ENCODE measurements around the gene EXOC3L2.

EXOC3L2 gene

DNA sequence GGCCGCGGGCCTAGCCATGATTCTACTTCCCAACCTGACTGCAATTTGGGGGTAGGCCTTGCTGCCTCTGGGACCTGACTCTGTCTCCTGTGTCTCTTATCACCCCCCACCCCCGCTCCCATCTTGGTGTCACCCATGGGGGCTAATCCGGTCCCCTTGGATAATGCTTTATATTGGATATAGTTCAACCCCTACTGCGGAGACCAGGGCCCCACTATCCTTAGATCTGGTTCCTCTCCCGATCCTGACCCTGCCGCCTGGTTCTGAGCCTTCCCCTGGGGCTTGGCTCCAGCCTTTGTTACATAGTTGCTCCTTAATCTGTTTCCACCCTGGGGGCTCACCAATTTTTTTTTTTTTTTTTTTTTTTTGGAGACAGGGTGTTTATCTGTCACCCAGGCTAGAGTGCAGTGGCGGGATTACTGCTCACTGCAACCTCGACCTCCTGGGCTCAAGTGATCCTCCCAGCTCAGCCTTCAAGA is 65.3 kb downstream of the EXOC3L2 start:
- DNase-seq (ENCODE audit: low read depth in 2 of 2) = no peak

DNA sequence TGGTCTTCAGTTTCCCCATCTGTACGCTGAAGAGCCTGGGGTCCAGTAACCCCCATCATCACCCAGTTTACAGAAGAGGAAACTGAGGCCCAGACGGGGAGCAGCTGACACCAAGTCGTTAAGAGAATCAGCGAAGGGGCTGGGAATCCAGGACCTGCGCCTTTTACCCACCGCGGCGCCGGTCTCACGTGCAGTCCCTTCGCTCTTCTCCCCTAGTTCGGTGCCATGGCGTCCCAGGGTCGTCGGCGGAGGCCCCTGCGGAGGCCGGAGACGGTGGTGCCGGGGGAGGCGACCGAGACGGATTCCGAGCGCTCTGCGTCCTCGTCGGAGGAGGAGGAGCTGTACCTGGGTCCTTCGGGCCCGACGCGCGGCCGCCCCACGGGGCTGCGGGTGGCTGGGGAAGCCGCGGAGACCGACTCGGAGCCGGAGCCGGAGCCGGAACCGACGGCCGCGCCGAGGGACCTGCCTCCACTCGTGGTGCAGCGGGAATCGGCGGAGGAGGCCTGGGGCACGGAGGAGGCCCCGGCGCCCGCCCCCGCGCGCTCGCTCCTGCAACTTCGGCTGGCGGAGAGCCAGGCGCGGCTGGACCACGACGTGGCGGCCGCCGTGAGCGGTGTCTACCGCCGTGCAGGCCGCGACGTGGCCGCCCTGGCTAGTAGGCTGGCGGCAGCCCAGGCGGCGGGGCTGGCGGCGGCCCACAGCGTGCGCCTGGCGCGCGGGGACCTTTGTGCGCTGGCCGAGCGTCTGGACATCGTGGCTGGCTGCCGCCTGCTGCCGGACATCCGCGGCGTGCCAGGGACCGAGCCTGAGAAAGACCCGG is 65.9 kb downstream of the EXOC3L2 start:
- DNase-seq (ENCODE audit: low read depth in 2 of 2) = no peak

DNA sequence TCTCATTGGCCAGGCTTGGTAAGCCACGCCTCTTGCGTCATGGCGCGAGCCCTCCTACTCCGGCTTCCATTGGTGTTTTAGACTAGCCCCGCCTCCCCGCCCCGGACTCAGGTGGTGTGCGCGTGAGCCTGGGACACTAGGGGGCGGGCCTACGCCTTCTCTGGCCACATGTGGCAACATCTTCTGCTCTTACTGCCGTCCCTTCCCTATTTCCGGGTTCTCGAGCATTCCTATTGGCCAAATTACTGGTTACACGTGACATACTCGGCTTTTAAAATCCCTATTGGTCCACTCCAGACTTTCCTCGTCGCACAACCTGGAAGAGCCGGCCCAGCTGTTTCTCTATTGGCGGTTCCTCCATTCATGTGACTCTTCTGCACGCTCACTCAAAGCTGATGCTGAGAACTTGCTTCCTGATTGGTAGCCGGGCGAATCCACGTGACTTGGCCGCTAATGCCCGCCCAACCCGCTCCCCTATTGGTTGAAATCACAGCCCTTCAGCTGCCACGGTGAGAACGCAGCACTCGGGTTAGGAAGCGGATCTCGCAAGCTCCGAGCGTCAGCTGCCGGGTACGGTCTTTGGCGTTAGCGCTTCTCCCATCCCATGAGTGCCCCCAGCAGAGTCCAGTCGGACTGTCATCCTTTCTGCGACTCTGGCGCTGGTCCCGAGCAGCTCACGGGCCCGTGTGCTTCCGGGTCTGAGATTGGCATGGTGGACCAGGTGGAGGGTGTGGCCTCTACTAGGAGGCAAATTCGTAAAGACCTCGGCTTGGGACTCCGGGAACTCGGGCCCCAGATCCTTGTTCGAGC is 66.7 kb downstream of the EXOC3L2 start, which contains the start of gene BLOC1S3:
BLOC1S3 (plus strand) TSS at position 523 of the 810 bp plus-strand sequence. CDS start 513 bp downstream, outside the sequence.
- peak; percentile 99 for DNase-seq (ENCODE audit: low read depth in 2 of 2)

DNA sequence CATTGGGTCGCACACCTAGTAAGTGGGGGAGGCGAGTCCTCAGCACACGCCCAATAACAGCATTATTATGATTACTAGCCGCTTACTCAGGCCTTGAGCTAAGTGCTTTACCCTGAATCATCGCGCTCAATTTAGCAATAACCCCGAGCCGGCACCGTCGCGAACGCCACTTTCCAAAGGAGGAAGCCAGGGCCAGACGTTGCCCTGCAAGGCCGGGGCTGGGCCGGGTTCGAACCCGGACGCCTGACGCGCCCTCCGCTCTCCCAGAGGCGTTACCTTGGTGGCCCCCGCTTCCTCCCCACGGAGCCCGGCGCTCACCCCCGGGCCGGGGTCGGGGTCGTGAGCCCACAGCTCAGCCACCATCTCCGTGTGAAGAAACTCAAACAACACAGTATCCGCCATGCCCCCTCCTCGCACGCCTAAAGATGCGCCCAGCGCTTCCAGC is 67.4 kb downstream of the EXOC3L2 start, which contains the start of gene TRAPPC6A:
TRAPPC6A (minus strand) TSS at position 421 of the 445 bp plus-strand sequence; CDS start at position 402, 19 bp downstream.
- no peak for DNase-seq (ENCODE audit: low read depth in 2 of 2)

DNA sequence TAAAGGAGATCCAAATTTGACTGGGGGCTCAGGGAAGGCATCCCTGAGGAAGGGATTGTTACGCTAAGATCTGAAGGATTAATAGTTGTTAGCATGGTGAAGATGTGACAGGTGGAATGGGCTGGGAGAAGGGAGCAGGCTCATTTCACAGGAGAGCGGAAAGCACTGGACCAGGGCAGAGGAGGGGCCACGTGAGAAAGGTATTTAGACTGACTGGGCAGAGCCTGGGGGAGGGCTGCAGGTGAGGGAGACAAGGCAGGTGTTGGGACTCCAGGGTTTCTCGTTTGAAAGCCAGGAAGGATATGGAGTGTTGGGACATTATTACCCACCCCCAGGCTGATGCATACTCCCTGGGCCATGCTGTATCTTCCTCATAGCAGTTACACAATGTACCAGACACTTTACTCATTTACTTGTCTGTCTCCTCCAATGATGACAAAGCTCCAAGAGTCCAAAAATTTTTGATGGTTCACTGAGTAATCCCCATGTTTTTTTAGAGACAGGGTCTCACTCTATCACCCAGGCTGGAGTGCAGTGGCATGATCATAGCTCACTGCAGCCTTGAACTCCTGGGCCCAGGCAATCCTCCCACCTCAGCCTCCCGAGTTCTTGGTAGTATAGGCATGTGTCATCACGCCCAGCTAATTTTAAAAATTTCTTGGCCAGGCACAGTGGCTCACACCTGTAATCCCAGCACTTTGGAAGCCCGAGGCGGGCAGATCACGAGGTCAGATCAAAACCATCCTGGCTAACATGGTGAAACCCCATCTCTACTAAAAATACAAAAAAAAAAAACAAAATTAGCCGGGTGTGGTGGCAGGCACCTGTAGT is 69.5 kb downstream of the EXOC3L2 start:
- DNase-seq (ENCODE audit: low read depth in 2 of 2) = no peak

DNA sequence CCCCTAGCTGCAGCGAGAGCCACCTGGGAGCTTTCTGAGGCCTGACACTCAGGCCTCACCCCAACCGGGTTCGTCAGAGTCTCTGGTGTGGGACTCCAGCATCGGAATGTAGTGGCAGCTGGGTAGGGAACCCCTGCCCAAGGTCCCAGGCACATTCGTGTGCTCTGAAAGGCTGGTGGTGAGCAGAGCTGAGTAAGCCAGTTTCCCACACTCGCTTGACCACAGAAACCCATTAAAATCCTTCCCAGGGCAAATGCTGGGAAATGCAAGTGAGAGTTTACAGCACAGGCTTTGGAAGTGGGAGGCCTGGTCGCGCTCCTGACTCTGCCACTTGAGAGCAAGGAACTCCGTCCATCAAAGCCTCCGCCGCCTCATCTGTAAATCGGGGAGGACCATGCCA is 71.4 kb downstream of the EXOC3L2 start:
- no peak for DNase-seq (ENCODE audit: low read depth in 2 of 2)

DNA sequence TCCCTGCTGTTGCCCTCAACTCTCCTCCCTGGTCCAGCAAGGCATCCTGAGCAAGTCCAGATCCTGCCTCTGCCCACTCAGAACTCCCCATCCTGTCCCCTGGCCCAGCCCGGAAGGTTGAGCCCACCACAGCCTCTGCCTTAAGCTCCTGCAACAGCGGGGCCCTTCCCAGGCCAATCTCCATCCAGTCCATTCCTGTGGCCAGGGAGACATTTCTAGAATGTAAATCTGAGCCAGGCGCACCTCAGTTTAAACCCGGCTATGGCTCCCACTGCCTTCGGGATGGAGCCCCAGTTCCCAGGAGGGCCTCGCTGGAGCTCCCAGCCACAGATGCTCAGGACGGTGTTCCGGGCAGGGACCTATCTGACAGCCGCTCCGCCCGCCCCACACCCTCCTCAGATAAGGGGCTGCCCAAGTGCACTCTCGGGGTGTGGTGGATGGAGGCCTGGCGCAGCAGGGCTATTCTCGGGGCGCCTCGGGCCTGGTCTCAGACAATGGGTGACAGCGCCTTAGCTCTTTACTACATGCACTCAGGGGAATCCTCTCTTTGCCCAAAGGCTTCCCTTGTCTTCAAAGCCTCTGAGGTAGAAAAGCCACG is 72.5 kb downstream of the EXOC3L2 start:
- no peak for DNase-seq (ENCODE audit: low read depth in 2 of 2)

DNA sequence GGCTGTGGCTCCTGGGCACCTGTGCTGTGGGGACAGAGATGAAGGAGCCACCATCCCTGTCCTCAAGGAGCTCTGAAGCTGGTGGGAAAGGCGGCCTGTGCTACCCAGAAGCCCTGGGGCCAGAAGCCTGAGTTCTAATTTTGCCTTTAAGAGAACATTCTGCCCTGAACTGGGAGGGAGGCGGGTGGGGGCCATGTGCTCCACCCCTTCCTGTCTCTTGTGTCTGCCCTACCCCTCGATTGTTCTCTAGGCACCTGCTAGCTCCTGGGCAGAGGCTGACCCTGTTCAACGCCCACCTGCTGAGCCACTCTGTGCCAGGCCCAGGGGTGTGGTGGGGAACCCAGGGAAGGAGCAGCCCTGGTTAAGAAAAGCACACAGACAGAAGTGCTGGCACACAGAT is 73.0 kb downstream of the EXOC3L2 start:
- no peak for DNase-seq (ENCODE audit: low read depth in 2 of 2)

DNA sequence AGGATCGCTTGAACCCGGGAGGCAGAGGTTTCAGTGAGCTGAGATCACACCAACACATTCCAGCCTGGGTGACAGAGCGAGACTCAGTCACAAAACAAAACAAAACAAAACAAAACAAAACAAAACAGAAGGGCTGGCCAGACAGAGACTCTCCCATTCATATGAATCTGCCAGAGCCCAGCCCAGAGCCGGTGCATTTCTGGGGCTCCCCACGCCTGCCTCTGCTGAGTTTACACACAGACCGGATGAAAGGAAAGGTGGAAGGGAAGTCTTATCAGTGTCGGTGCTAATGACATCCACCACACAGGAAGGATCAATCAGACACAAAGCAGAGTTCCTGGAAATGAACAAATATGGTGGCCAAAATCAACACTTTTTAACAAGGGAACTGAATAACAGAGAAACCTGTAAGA is 74.0 kb downstream of the EXOC3L2 start:
- DNase-seq (ENCODE audit: low read depth in 2 of 2) = no peak

DNA sequence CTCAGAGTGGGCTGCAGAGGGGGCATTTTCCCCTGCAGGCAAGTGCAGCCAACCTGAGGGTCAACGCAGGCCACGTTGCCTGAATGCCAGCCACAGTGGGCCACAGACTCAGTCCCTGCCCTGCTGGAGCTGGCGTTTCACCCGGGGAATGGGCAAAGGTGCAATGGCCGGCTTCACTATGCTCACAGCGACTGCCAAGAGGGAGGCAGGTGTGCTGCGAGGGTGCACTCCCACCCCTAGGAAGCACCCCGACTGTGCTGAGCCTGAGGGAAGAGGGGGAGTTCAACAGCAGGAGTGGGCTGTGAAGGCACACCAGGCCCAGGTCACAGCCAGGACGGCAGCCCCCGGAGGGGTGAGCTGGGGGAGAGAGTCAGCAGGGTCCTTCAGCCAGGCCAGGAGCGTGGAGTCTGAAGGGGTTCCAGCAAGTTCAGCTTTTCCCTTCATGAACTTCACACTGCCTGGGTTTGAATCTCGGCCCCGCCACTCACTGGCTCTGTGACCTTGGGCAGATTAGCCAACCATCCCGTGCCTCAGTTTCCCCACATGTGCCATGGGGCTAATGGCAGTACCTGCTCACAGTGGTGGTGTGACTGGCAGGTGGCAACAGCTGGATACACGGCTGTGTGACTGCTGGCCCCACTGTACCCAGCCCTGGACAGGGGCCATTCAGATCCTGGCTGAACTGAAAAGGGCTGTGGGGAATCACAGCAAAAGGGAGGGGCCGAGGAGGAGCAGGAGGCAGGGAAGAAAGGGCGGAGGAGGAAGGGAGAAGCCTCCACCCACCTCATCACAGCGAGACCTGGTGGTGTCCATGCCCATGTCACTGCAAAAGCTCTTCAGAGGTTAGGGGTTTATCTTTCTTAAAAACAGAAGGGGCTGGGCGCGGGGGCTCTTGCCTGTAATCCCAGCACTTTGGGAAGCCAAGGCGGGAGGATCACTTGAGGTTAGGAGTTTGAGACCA is 74.8 kb downstream of the EXOC3L2 start:
- no peak for DNase-seq (ENCODE audit: low read depth in 2 of 2)

DNA sequence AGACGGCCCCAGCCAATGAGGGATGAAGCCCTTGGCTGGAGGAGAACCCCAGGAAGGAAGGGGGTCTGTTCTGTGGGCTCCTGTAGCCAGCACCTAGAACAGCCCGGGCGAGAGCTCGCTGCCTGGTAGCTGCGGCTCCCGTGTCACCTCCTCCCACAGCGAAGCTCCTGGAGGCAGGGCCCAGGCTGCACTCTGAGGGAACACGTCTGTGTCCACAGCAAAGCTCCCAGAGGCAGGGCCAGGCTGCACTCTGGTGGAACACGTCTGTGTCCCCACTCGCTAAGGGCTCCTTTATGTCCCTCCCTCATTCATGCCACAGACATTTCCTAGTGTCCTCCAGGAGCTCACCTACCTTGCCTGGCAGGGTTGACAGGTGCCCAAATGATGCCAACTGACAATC is 75.6 kb downstream of the EXOC3L2 start:
- DNase-seq (ENCODE audit: low read depth in 2 of 2) = no peak

DNA sequence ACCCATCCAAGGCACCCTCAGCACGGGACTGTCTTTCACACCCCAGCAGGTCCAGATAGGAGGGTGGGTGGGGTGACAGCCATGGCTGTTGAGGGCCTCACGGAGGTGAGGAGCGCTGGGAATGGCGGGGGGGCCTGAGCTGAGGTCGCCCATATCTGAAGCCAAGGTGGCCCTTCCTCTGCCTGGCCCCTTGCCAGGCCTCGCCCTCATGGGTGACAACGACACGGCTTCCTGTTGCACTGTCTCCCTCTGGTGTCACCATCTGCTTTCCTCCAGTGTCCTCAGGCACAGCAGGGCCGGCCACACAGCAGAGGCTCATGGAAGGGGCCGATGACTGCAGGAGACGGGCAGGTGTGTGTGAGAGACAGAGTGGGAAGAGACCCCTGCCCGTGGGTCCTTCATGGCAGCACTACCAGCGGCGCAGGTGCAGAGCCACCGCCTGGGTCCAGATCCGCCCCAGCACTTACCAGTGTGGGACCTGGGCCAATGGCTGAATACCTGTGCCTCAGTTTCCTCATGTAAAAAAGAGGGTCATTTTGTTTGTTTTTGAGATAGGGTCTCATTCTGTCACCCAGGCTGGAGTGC is 76.3 kb downstream of the EXOC3L2 start:
- no peak for DNase-seq (ENCODE audit: low read depth in 2 of 2)

DNA sequence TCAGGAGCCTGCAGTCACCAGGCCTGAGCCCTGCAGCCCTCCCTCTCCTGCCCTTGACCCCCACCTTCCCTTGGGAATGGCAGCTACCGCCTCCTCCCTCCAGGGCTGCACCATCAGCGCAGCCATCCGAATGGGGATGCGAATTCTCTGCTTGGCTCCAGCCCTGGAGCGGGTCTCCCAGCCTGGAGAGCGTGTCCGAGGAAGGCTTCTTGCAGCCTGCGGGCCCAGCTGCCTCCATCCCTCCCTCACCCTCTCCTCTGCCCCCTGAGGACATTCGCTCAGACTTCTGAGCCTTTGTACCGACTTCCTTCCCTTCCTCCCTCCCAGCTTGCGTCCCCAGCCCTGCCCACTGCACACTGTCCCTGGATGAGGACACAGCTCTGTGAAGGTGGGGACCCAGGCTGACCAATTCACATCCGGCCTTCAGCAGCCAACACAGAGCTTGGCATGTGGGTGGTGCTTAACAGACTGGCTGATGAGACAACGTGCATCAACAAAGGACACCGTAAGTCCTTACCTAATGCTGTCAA is 78.4 kb downstream of the EXOC3L2 start:
- no peak for DNase-seq (ENCODE audit: low read depth in 2 of 2)

DNA sequence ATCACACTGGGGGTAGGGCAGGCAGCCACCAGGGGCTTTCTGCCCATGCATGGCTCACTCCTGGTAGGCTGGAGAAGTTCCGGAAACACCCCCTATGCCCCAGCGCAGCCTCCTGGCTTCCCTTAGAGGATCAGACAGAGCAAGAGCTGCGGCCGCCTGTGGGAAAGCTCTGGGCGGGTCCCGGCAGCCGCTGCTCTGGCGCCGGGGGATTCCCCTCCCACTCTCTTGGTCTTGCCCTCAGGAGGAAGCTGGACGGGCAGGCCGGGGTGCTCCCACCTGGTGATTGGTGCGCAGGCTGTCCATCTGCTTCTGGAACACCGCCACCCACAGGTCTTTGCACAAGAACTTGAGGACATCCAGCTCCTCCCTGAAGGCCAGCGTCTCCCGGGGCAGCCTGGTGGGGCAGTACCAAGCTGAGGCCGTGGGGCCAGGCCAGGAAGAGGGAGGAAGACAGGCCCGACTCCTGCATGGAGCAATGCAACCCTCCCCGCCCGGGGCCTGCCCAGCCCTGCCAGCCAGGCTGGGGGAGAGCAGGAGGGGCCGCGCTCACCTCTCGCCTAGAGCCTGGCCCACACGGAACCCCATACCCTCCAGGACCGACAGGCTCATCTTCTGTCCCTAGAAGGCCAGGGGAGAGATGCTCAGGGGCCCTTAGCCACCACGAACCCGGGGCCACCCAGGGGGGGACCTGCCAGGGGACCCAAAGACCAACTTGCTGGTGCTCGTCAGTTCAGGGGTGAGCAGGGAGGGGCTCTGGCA is 80.5 kb downstream of the EXOC3L2 start:
- peak in 1 of 2 donors; percentile 55 for DNase-seq (ENCODE audit: low read depth in 2 of 2)

DNA sequence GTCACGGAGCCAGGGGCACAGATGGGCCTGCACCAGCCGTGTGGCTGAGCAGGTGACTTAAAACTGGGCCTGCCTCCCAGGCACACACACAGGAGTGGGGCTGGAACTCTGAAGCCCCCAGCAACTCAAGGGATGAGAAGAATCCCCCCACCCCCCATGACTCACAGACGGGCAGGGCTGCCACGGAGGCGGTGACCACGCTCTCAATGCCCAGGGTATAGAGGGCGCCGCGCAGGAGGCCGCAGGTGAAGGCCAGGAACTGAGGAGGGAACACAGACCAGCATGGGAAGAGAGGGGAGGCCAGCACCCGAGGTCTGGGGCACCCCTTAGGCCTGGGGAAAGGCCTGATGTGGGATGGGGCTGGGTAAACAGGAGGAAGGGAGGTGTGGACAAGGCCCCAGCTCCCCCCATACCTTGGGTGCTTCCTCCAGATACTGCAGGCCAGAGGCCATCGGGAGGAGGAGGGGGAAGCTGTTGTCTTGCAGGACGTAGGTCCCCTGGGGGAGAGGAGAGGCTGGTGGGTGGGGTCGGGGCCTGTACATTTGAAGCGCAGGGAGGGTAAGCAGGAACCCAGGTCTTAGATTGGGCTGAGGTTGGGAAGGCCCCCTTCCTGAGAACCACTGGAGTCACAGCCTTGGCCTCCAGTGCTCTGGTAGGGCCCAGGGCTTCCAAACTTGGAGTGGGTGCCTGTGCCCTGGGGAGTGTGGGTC is 81.3 kb downstream of the EXOC3L2 start:
- no peak for DNase-seq (ENCODE audit: low read depth in 2 of 2)

DNA sequence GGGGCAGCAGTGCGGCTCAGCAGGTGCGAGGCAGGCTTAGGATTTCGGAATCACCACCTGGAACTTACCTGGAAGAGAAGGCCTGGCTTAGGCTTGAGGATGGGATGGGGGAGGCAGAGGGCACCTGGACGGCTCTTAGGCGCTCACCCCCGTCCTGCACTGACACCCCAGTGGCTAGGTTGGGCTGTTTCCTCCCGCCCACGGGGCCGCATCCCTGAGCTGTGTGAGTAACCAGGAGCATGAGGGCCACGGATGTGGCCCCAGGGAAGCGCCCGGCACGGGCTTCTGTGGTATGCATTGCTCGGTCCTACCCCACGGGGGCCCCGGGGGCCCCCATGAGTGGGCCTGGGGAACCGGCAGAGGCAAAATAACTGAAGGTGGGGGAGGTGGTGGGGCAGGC is 82.1 kb downstream of the EXOC3L2 start:
- no peak for DNase-seq (ENCODE audit: low read depth in 2 of 2)

DNA sequence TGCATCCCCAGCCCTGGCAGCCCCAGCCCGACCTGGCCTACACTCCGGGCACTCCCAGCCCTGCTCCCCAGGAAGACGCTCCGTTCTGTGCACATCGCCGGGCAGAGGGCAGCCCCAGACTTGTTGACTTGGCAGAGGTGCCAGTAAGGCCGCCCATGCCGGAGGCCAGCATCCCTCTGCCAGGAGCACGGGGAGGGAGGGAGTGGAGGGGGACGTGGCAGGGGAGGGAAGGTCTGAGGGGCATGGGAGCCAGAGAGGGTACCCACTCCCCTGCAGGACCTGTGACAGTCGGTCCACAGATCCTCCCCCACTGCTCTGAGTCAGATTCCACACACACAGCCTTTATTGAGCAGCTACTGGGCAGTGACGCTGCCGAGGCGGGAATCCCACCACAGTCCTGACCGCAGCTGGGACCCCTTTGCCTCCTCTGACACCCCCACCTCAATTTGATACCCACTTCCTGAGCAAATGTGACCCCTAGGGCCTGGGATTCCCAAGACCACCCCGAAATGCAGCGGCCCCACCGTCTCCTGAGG is 82.5 kb downstream of the EXOC3L2 start:
- DNase-seq (ENCODE audit: low read depth in 2 of 2) = no peak

All from activated CD4-positive, alpha-beta T cell treated with anti-CD3 and anti-CD28 coated beads for 24 hours (primary cell).